GM19238 (cell line): ENCODE data around the gene NPR1.
"Not testable (repeated sequence)": the region's sequence is repeated elsewhere in the genome, so short reads cannot be mapped to it uniquely, and the experiment has no call there.

Experiments used
- DNase-seq: peaks from one replicate; pipeline ENCODE4 v3.0.0; 2011; ENCODE audit warnings: low spot score; ENCODE audit not compliant: insufficient read length

Gene NPR1

GRCh38 chr1:153649137-153649862 is 29.2 kb upstream of the NPR1 start:
- DNase-seq: no peak

DNA sequence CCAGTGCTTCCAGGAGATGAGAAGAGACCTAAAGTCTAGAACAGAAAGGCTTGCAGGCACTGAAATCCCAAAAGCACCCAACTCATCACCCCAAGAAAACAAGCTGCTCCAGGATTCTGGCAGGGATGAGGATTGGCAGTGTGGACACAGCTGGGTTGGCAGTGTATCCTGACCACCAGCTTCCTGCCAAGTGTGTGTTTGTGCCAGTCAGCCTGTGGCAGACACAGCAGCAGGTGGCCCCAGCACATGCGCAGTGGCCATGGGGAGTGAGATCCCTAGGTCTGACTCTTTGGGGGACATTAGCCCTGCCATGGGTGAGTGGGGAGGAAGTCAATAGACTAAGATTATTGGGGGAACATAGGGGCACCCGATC is 28.6 kb upstream of the NPR1 start:
- DNase-seq: no peak

- DNase-seq: no peak
These were observed 26.7 kb upstream of the NPR1 start for GRCh38 chr1:153651771-153652170.

DNA sequence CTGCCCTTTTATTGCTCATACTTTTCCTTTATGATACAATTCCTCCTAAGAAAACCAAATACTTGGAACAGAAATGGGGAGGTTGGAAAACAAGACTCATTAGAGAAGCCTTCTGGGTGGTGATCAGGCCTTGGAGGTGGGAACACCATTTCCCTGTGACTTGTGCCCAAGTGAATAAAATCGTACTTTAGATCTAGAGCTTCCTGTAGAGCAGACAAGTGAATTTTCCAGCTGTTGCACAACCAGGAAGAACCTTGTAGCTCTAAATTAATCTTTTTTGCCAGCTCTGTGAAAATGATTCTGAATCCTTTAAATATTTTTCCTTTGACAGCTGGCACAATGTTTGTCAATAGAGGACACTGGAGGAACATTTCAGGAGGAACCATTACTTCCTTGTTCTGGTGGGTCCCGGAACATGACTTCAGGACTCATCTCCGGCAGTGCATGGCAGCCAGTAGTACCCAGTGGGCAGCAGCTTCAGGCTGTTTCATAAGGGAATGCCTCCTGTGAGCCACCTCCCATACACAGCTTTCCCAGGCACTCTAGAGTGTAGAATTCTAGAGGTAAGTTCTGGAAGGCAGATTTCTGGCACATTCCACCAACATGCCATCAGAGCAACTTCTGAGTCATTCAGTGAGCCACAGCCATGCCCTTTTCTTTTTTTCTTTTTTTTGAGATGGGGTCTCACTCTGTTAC is 25.5 kb upstream of the NPR1 start:
- DNase-seq: no peak

DNA sequence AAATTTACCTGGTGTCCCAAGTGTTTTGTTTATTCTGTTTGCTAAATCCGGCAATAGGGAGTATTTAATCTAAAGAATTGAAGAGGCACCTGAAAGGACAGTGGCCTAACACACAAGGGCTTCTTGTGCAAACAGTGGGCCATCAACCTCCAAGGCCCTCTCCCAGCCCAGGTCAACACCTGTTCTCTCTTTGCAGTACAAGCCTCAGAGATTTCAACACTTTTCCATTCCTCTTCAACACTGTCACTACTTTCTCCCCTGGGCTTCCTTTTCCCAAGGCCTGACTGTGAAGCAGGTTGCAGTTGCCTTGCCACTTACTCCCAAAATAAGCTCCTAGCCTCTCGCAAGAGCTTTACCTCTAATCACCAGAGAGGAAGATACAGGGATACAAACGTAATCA is 23.2 kb upstream of the NPR1 start:
- no peak for DNase-seq

- DNase-seq: peak; percentile 89
These were observed 19.9 kb upstream of the NPR1 start, which contains the start of gene SNAPIN for GRCh38 chr1:153658400-153659174. Gene SNAPIN (plus strand): TSS chr1:153658703. CDS start chr1:153658744, 41 bp downstream.

DNA sequence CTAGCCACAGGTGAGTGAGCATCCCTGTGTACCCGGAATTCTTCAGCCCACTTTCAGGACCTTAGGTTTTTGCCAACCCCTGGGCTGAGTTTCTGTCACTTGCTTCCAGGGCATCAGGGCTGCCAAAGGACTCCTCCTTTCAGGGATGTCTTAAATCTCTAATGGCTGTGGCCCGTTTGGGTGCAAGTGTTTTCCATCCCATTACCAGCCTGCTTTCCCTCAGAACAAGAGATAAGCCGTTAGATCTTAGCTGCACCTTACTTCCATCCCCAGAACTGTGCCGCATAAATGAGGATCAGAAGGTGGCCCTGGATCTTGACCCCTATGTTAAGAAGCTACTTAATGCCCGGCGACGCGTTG is 19.3 kb upstream of the NPR1 start:
- no peak for DNase-seq

DNA sequence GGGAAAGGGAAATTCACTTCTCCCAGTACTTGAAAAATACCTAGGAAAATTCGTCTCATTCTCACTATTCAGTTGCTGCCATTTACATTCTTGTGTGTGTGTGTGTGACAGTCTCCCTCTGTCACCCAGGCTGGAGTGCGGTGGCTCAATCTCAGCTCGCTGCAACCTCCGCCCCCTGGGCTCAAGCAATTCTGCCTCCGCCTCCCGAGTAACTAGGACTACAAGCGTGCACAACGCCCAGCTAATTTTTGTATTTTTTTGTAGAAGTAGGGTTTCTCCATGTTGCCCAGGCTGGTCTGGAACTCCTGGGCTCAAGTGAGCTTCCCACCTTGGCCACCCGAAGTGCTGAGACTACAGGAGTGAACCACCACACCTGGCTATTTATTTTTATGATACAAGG is 18.8 kb upstream of the NPR1 start:
- DNase-seq: no peak

DNA sequence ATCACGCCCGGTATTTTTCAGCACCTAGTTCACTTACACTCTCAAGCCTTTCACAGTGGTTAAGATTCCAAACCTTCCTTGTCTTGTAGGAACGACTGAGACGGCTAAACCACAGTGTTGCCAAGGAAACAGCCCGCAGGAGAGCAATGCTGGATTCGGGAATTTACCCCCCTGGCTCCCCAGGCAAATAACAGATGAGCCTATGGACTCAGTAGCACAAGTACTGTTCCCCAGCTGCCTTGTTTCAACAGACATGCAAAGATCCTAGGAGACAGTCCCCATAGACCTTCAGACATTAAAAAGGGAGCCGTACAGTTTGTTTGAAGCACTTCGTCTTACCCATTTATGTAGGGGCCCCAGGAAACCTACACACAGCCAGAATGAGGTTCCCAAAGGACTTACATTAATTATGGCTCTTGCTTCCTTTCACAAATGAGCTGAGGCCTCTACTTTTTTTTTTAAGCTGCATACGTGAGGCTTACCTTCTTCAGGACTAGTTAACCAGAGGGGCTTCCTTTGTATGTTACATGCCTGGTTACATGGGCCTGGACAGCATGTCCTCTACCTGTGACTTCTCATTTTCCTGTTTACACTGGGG is 17.3 kb upstream of the NPR1 start:
- no peak for DNase-seq

GRCh38 chr1:153662269-153662668 is 16.2 kb upstream of the NPR1 start:
- no peak for DNase-seq

GRCh38 chr1:153663211-153663610 is 15.3 kb upstream of the NPR1 start:
- DNase-seq: no peak

DNA sequence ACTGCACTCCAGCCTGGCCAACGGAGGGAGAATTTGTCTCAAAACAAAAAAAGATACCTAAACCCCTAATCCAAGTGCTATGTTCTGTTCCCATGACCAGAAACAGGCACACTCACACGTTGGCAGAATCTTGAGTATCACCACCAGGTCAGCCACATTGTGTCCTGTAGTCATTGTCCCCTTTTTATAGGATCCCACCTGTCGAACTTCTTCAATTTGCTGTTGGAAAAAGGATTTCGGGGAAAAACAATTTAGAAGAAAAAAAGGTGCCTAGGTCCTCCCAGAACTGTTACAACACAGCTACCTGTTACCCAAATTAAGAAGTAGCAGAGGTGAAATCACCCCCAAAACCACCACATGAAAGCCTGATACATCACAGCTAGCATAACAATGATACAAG is 11.0 kb upstream of the NPR1 start:
- DNase-seq: no peak

DNA sequence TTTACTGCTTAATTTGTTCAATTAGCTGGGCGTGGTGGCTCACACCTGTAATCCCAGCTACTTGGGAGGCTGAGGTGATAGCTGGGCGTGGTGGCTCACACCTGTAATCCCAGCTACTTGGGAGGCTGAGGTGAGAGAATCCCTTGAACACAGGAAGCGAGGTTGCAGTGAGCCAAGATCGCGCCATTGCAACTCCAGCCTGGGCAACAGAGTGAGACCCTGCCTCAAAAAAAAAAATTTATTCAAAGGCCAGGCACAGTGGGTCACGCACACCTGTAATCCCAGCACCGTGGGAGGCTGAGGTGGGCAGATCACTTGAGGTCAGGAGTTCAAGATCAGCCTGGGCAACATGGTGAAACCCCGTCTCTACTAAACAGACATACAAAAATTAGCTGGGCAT is 9.8 kb upstream of the NPR1 start:
- DNase-seq: not testable (repeated sequence)

DNA sequence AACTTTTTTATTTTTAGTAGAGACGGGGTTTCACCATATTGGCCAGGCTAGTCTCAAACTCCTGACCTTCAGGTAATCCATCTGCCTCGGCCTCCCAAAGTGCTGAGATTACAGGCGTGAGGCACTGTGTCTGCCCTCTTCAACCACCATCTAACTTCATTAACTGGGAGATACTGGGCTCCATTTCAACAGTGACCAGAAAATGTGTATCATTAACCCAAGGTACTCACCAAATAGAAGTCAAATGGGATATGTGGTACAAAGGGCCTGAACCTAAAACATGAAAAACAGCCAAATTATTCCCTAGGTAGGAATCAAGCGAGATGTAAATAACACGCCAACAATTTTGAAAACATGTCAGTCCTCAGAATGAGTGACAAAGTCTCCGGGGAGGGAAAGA is 8.9 kb upstream of the NPR1 start:
- DNase-seq: no peak

- DNase-seq: no peak
These were observed 8.1 kb upstream of the NPR1 start for GRCh38 chr1:153670257-153670858.

GRCh38 chr1:153670859-153671627 is 7.4 kb upstream of the NPR1 start, which contains the start of gene ILF2:
Gene ILF2 (minus strand): TSS chr1:153670993. CDS start chr1:153670922, 71 bp downstream.
- peak; percentile 92 for DNase-seq

DNA sequence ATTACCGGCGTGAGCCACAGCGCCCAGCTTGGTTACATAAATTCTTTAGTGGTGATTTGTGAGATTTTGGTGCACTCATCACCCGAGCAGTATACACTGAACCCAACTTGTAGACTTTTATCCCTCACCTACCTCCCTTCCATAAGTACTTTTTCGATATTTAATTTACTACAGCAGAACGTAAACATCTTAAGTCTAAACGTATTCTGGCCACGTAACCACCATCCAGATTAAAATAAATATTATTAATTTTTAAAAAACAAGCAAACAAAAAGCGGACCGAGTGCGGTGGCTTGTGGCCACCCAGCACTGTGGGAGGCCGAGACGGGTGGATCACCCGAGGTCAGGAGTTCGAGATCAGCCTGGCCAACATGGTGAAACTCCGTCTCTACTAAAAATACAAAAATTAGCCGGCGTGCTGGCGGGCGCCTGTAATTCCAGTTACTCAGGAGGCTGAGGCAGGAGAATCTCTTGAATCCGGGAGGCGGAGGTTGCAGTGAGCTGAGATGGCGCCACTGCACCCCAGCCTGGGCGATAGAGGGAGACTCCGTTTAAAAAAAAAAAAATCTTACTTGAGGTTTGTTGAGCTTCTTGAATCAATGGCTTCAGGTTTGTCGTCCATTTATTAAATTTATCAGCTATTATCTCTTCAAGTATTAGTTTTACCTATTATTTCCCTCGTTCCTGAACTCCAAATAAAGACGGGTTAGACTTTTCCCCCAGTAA is 6.7 kb upstream of the NPR1 start:
- not testable (repeated sequence) for DNase-seq

GRCh38 chr1:153673511-153673910 is 5.0 kb upstream of the NPR1 start:
- DNase-seq: no peak

DNA sequence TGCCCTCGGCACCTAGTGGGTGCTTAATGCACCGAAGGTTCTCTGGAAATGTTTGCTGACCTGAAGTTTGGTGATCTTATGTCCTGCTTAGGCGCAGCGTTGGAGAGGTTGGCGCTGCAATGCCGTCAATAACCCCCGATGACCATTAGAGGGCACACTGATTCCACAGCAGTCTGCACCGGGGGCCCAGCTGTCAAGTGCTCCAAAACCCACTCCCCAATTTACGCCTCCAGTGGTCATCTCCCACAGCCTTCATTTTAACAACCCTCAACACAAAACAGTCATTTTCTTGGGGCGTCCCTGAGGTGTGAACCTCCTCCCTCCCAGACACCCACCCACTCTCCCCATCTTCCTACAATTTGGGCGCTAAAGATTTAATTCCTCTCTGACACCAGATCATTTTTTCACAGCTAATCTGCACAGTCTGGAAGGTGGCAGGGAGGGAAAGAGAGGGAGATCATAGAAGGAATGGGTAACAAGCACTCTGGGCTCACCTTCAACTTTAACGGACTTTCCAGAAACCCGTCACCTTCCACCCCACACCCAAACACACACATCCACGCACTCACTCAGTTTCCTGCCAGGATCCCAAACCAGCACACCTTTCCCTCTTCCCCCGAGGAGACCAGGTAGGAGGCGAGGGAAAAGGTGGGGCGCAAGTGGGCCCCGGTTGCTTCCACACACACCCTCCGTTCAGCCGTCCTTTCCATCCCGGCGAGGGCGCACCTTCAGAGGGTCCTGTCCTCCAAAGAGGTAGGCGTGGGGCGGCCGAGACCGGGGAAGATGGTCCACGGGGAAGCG is 570 bp upstream of the NPR1 start:
- DNase-seq: peak; percentile 47
